ENCODE results near the gene CHTOP.

GRCh38 chr1:153673511-153673910 lies 39.6 kb downstream of the CHTOP start:
- TF ChIP-seq, protein P1, sequence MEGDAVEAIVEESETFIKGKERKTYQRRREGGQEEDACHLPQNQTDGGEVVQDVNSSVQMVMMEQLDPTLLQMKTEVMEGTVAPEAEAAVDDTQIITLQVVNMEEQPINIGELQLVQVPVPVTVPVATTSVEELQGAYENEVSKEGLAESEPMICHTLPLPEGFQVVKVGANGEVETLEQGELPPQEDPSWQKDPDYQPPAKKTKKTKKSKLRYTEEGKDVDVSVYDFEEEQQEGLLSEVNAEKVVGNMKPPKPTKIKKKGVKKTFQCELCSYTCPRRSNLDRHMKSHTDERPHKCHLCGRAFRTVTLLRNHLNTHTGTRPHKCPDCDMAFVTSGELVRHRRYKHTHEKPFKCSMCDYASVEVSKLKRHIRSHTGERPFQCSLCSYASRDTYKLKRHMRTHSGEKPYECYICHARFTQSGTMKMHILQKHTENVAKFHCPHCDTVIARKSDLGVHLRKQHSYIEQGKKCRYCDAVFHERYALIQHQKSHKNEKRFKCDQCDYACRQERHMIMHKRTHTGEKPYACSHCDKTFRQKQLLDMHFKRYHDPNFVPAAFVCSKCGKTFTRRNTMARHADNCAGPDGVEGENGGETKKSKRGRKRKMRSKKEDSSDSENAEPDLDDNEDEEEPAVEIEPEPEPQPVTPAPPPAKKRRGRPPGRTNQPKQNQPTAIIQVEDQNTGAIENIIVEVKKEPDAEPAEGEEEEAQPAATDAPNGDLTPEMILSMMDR (conservative IDR thresholded peaks at IDR 0.05; ENCODE audit: low read depth in 2 of 2), result no peak
- TF ChIP-seq POLR2AphosphoS5 (IDR thresholded peaks at IDR 0.05; ENCODE audit: low read depth), result no peak
- TF ChIP-seq REST (IDR thresholded peaks at IDR 0.05; ENCODE audit: unreplicated experiment), result no peak
- no peak for TF ChIP-seq CREB1 (CRISPR knock-in tag; IDR thresholded peaks at IDR 0.05; ENCODE audit: low read depth)
